GM19452 (cell line): ENCODE measurements around the gene NAXE.
"Not testable (repeated sequence)": the region's sequence is repeated elsewhere in the genome, so short reads cannot be mapped to it uniquely, and the experiment has no call there.

Source experiments
- ATAC-seq: cut with Tn5 transposase; IDR thresholded peaks from one replicate; pipeline ENCODE4 v1.9.1; 2021; ENCODE audit not compliant: unreplicated experiment

Gene NAXE

GRCh38 chr1:156618853-156619581, 27.4 kb downstream of the NAXE start, which contains the start of gene HAPLN2:
HAPLN2 (plus strand) TSS chr1:156619415; CDS start chr1:156623491, 4,076 bp downstream.
- no peak for ATAC-seq

DNA sequence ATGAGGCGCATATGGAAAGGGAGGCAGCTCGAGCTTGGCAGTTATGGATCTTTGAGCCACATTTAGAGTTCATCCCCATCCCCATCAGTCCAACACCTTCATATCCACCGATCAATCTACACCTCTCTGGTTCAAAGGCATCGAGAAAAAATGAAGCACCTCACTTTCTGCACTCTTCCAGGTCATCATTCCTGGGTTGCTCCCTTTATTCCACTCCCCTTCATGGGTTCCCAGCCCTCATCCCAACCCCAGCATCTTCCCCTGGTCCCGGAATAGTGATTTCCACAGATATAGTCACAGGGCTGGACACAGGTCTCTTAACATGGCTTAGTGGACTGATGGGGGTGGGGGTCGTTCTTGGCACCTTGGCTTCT, 28.0 kb downstream of the NAXE start:
- no peak for ATAC-seq

- ATAC-seq: no peak
Measured at GRCh38 chr1:156622581-156623297, 31.2 kb downstream of the NAXE start.

GRCh38 chr1:156623946-156624813, 32.6 kb downstream of the NAXE start:
- ATAC-seq: no peak

GRCh38 chr1:156624814-156625435, 33.3 kb downstream of the NAXE start:
- ATAC-seq: no peak

GRCh38 chr1:156625436-156626078, 34.0 kb downstream of the NAXE start:
- ATAC-seq: no peak

DNA sequence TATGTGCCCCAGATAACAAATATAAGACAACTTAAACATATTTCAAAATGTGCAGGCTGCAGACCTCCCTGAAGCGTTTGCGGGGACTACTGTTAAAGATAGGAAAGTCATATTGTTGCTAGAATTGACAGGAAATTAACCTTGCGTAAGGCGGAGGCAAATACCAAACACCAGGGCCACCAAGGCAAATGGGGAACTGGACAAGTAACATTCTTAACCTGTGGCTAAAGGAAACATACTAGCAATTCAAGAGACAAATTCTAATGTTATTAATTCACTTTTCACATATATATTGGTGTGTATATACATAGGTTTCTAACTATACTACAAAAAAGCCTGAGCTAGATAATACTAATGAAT, 34.5 kb downstream of the NAXE start:
- ATAC-seq: no peak

DNA sequence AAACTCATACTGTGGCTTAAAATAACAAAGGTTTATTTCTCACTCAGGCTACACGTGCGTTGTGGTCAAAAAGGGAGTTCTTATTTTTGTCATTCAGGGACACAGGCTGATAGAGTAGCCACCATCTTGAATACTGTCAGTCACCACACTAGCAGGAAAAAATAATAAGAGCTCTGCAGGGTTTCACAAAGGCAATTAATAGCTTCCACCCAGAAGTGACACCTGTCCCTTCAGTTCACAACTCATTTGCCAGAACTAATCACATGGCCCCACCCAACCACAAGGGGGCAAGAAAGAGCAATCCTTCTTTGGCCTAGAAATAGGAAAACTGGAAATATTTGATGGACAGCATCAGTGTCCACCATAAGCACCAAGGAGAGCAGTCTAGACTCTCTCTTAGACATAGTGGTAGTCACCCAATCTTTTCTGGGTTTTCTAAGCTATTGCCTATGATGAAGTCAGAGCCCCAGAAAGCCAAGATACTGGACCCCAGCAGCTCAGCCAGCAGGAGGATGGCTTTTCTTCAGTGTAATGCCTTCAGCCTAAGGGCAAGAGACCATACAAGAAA, 35.8 kb downstream of the NAXE start:
- ATAC-seq: no peak

- ATAC-seq: no peak
Measured at GRCh38 chr1:156629823-156630449, 38.4 kb downstream of the NAXE start.

DNA sequence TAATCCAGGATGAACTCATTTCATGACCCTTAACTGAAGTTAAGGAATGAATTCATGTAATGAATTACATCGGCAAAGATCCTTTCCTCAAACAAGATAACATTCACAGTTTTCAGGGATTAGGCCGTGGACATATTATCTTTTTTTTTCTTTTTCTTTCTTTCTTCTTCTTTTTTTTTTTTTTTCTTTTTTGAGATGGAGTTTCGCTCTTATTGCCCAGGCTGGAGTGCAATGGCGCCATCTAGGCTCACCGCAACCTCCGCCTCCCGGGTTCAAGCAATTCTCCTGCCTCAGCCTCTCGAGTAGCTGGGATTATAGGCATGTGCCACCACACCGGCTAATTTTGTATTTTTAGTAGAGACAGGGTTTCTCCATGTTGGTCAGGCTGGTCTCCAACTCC, 39.6 kb downstream of the NAXE start:
- ATAC-seq: not testable (repeated sequence)

DNA sequence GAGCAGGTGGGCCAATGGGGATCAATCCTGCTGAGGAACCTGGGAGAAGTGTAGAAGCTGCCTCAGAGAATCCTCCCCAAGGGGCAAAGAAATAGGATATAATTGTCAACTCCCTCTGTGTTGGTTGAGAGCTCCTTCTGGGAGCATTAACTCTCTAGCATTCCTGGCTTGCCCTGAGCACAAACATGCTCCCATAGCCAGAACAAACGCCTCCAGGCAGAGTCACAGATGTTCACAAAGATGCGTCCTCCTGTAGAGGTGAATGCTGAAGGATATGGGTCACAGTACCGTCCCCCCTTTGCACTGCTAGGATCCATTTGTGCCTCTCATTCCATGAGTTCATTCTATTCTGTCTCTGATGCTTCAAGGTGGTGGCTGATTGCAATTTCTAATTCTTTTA, 40.8 kb downstream of the NAXE start:
- ATAC-seq: no peak

GRCh38 chr1:156638189-156638985, 46.8 kb downstream of the NAXE start:
- ATAC-seq: no peak

DNA sequence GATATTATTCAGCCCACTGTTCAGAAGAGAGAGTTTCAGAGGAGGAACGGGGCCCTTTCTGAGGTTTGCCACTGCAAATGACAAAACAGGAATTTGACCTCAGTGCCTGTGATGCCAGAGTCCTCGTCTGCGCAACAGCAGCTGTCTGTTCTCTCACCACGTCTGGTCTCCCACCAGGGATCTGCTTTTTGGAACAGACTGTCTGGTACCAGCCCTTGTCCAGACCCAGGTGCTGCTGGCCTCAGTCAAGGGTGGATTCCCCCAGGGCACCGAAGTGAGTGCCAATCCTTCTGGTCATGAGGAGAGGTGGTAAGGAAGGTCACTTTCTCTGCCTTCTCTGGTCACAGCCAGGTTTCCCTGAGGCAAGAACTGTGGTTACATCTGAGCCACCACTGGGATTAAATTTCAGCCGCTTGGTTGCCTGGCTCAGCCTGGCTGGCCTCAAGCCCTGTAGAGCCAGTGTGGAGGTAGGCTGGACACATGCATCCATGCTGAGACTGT, 48.1 kb downstream of the NAXE start:
- ATAC-seq: no peak

DNA sequence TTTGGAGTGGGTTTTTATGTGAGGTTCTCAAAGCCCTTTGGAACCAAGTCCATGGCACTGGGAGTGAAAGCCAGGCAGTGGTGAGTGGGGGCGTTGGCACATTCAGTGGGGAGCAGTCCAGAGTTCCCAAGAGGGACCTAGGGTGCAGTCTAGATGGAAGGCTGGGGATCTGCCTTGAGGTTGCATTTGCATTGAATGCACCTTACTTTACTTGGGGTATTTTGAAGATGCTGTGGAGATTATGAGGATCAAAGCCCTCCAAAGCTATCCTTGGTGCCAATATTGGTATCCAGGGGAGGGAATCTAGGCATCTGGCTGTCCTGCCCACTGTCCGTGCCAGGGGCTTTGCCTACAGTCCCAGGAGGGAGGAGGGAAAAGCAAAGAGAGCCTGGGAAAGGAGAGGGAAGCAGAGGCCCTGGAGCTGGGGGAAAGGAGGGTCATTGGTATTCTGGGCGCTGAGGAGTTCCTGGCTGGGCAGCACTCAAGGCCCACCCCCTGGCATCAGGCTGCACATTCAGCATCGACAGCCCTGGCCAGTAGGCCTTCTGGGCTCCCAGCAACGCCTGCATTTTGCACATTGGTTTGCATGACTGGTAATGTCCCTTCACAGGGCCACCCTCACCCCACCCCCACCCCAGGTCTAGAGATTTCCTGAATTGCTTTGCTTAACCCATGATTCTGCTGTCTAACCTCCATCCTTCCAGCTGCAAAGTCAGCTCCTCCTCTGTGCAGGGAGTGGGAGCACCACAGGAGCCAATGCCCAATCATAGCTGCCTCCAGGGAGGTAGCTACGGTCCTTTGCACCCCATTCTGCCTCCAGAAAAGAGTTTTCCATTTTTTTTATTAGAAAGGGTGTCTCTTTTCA, 49.5 kb downstream of the NAXE start:
- no peak for ATAC-seq

DNA sequence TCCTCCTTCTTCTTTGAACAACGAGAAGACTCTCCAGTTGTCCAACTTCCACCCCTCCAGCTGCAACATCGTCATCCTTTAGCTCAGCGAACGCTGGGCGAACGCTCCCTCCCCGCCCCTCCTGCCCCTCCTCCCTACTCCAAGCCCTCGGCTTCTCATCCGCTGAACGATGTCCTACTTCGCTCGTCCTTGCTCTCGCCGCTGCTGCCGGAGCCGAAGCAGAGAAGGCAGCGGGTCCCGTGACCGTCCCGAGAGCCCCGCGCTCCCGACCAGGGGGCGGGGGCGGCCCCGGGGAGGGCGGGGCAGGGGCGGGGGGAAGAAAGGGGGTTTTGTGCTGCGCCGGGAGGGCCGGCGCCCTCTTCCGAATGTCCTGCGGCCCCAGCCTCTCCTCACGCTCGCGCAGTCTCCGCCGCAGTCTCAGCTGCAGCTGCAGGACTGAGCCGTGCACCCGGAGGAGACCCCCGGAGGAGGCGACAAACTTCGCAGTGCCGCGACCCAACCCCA, 50.2 kb downstream of the NAXE start, which contains the start of gene BCAN:
TSS of gene BCAN (plus strand) at position 357 of the 504 bp plus-strand sequence. CDS start 3,938 bp downstream, outside the sequence.
- no peak for ATAC-seq

DNA sequence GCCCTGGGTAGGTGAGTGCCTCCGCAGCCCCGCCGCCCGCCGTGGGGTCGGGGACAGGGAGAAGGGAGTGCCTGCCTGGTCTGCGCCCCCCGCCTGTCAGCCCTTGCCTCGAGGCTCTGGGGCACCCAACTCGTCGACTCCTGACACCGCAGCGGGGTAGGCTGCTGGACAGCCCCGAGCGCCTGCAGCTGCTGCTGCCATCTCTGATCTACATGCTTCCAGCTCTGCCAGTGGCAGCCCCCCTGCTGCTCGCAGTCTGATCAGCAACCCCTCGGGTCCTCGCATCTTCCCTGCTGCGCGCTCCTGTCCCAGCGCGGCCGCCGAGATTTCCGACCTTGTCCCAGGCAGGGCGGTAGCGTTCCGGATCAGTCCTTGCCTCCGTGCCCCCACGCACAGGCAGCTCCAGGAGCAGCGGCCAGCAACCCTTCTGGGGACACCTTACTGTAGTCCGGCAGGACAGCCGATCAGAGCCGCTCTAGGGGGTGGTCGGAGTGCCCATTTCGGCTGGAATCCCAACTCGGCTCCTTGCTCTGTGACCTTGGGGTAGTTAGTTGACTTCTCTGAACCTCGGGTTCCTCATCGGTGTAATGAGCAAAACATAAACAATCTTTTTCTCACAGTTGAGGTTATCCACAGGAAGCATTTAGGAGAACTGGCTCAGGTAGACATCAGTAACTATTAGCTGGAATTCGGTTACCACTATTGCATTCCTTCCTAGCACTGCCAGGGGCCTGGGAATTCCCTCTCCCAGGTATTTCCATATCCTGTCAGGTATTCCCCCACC, 50.9 kb downstream of the NAXE start:
- ATAC-seq: no peak
